Gastrocnemius medialis (tissue), 4 donors: ENCODE measurements around the gene IFITM5.
A peak's percentile ranks its signal among the peaks of the same experiment; 100 is the strongest.
"Not testable (repeated sequence)": the region's sequence is repeated elsewhere in the genome, so short reads cannot be mapped to it uniquely, and the experiment has no call there.

Experiments used
- CTCF ChIP-seq, 5 experiments: fragments of 450-650 bp in 3 of 5; fragments of 200-600 bp in 2 of 5; sonication (generic) in 2 of 5; IDR thresholded peaks in 4 of 5; conservative IDR thresholded peaks in 1 of 5; 1 replicate in 4 of 5; 2 replicates in 1 of 5; pipeline ENCODE4 v1.5.1; 2016 to 2019; ENCODE audit warnings: antibody characterized with exemption in 5 of 5, mild to moderate bottlenecking in 3 of 5, moderate library complexity in 3 of 5
- POLR2A ChIP-seq, 2 donors: fragments of 450-650 bp; IDR thresholded peaks; one replicate each; pipeline ENCODE4 v1.6.1; 2017; ENCODE audit warnings: antibody characterized with exemption in 2 of 2, mild to moderate bottlenecking in 2 of 2, moderate library complexity in 2 of 2

GRCh38 chr11:307766-308708 lies 8.7 kb upstream of the IFITM5 start, which contains the start of gene IFITM2:
- TF ChIP-seq POLR2A (IDR thresholded peaks at IDR 0.05), result peak; percentile 56 to 68
- not testable (repeated sequence) for TF ChIP-seq CTCF (IDR thresholded peaks at IDR 0.05 in 4 of 5, conservative IDR thresholded peaks at IDR 0.05 in 1 of 5)
